SKM-1 treated with dmso at 0.1 percent for 144 hours (cell line): ENCODE measurements around the gene EME2.
A peak's percentile ranks its signal among the peaks of the same experiment; 100 is the strongest.
"Not testable (repeated sequence)": the region's sequence is repeated elsewhere in the genome, so short reads cannot be mapped to it uniquely, and the experiment has no call there.

ENCODE experiments used
- DNase-seq: peaks from one replicate; lab custom pipeline; 2025; ENCODE audit not compliant: unreplicated experiment; lab: John Stamatoyannopoulos, UW

EME2 gene

DNA sequence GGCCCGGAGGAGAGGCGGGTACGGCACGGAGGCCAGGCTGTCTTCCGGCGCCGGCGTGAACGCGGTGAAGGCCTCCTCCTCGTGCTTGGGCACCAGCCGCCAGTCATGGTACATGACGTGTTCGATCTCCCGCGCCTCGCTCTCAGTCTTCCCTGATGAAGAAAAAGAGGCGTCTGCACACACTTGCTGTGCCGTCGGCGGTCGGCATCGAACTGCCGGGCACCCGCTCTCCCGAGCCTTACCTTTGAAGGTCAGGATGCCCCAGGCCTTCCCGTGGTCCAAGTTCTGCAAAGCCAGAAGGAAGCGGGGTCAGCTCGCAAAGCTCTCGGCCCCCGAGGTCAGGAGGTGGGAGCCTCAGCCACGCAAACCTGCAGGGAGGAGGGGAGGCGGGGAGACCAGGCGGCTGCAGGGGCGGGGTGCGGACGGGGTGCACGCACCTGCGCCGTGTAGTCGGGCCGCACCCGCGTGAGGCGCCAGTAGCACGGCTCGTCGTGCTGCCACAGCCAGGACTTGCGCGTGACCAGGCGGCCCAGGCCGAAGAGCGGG lies at the start of gene EME2:
TSS of gene EME2 (plus strand) at position 449 of the 546 bp plus-strand sequence. CDS start 418 bp downstream, outside the sequence.
- no peak for DNase-seq

- peak; percentile 13 for DNase-seq
Observed at GRCh38 chr16:1723450-1724147, 49.0 kb upstream of the EME2 start.

DNA sequence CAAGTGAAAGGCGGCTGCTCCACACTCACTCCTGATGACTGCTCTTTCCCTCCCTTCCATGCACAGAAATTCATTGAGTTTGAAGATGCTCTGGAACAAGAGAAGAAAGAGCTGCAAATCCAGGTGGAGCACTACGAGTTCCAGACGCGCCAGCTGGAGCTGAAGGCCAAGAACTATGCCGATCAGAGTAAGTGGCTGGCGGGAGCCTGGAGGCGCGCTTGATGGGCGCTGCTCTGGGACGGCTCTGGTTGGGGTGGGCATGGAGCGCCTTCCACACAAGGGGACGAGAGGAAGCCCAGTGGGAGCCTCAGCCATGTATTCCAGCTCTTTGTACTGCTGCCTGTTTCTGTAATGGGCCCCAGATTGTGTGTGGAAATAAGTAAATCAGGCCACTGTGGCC lies 48.1 kb upstream of the EME2 start:
- no peak for DNase-seq

DNA sequence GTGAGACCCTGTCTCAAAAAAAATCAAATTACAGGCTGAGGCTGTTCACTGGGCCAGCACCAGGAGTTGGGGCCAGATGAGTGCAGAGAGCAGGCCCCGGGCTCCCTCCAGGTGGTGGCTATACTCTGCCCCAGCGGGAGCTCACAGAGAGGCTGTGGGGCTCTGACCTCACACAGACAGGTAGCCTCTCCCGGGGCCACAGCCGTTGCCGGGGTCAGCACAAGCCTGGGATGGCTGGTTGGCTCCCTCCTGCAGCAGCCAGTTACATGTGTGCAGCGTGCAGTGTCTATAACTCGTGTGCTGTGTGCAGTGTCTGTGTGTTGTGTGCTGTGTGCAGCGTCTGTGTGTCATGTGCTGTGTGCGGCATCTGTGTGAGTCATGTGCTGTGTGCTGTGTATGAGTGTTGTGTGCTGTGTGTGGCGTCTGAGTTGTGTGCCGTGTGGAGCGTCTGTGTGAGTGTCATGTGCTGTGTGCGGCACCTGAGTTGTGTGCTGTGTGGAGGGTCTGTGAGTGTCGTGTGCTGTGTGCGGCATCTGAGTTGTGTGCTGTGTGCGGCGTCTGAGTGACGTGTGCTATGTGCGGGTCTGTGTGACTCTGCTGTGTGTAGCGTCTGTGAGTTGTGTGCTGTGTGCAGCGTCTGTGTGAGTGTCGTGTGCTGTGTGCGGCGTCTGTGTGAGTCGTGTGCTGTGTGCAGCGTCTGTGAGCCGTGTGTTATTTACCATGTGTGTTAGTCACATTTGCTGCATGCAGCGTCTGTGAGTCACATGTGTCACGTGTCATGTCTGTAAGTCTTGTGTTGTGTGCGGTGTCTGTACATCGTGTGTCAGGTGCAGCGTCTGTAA lies 45.7 kb upstream of the EME2 start:
- no peak for DNase-seq

GRCh38 chr16:1727651-1728624 lies 44.7 kb upstream of the EME2 start:
- no peak for DNase-seq

GRCh38 chr16:1729026-1729425 lies 43.6 kb upstream of the EME2 start:
- no peak for DNase-seq

DNA sequence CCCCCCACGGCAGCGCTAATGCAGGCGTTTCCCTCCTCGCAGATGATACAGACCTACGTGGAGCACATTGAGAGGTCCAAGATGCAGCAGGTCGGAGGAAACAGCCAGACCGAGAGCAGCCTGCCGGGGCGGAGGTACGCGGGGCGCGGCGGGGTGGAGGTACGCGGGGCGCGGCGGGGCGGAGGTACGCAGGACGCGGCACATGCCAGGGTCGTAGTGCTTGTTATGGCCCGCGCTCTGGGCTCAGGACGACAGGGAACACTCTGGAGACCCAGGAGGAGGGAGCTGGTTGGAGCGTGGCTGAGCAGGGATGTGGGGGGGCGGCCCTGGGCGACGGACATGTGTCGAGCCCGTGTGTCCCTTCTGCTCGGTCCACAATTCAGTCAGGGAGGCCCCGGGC lies 43.2 kb upstream of the EME2 start:
- no peak for DNase-seq

DNA sequence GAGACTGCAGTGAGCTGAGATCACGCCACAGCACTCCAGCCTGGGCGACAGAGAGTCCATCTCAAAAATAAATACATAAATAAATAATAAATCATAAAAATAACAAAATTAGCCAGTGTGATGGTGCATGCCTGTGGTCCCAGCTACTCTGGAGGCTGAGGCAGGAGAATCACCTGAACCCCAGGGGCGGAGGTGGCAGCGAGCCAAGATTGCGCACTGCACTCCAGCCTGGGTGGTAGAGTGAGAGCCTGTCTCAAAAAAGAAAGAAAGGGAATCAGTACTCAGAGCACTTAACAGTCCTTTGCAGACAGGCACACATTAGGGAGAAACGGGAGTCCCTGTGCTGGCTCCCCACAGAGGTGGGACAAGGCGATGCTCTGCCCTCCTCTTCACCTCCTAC lies 41.5 kb upstream of the EME2 start:
- no peak for DNase-seq

GRCh38 chr16:1731603-1732002 lies 41.0 kb upstream of the EME2 start:
- DNase-seq: no peak

GRCh38 chr16:1732071-1732470 lies 40.5 kb upstream of the EME2 start:
- DNase-seq: no peak

- not testable (repeated sequence) for DNase-seq
Observed at GRCh38 chr16:1732551-1732987, 40.0 kb upstream of the EME2 start.

GRCh38 chr16:1734123-1734522 lies 38.5 kb upstream of the EME2 start:
- no peak for DNase-seq

DNA sequence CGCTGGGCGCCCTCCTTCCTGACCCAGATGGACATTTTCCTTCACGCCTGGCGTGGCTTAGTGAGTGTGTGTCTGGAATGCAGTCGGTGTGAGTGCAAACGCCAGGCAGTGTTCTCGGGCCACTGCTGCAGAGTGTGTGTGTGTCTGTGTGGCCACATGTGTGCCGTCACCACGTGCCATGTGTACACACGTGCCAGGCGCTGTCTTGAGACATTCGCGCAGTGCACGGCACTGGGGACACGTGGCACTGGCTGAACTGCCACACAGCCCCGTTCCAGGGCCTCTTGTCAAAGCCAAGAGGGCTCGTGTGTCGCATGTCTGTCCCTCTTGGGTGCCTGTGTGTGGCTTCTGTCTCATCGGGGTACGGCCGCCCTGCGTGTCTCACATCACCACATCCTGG lies 37.8 kb upstream of the EME2 start:
- DNase-seq: no peak

DNA sequence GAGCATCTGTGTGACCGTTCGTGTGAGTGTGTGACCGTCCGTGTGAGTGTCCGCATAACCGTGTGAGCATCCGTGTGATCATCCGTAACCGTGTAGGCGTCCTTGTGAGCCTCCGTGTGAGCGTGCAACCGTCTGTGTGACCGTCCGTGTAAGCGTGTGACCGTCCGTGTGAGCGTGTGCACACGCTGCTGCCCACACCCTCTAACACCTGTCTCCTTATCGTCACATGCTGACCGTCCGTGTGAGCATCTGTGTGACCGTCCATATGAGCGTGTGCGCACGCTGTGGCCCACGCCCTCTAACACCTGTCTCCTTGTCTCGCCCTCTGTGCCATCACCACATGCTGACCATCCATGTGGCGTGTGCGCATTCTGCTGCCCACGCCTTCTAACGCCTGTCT lies 32.4 kb upstream of the EME2 start:
- no peak for DNase-seq

- no peak for DNase-seq
Observed at GRCh38 chr16:1740781-1741490, 31.7 kb upstream of the EME2 start.

DNA sequence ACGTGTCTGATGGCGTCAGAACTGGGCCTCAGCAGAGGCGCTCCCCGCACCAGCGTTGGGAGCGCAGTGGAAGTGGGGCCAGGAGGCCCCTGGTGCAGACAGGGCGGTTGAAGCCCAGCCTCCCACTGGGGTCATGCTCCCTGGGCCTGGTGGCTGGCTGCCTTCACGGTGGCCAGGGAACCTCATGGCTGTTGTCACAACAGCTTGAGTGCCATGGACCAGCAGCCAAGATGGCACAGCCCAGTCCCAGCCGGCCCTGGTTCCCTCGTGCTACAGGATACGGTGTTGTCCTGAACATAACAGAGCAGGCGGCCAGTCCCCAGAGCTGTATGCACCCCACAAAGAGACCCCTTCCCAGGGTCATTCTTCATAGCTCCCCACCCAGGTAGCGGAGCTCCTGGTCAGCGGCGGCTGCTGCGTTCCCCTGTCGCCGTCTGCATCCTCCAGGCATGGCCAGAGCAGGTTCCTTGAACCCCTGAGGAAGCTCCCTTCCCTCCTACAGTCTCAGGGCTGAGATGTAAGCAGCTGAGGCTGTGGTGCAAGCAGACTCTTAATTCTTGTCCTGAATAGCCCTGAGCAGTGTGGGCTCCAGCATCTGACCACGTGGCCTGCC lies 31.0 kb upstream of the EME2 start:
- no peak for DNase-seq

DNA sequence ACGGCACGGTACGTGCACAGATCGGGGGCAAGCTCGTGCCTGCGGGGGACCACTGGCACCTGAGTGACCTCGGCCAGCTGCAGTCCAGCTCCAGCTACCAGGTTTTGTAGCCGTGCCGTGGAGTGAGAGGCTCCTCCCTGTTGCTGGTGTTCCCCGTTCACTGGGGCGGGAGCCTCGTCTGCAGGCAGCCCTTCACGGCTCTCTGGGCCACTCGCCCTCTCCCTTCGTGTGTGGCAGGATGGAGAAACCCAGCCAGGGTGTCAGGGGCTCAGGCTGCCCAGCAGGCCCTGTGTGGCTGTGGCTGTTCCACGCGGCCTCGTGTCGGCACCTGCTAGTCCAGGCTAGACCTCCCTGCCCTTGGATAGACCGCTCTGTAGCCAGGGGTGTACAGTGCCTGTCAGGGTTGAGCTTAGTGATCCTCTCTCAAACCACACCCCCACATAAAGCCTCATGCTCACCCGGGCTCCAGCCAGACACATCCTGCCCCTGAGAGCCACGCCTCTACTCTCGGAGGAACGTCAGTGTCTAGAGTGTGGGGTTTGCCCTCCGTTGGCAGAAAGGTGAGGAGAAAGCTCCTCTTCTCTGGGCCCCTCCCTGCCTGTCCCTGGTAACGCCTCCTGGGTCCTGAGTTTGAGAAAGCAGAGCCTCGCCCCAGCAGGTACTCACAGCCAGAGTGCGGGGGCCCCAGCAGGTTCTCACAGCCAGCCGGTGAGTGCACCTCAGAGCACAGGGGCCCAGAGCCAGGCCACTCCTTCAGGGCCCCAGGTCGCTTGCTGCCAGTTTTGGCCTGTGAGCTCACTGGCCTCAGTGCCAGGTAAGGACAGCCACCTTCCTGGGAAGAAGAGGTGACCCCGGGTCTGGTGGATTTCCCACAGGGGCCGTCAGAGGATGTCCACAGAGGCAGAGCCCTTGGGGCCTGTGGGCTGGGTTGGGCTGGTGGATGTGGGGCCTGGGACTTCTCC lies 29.0 kb upstream of the EME2 start:
- no peak for DNase-seq

GRCh38 chr16:1744338-1744840 lies 28.2 kb upstream of the EME2 start:
- DNase-seq: no peak
